Cardiac muscle cell (in vitro differentiated cells and primary cell): ENCODE measurements around the gene ERC2. TPM values are rescaled to one million over a fixed set of nuclear protein-coding genes. Genes with fewer than 3 reads are reported as not detected.
"Not testable (repeated sequence)": the region's sequence is repeated elsewhere in the genome, so short reads cannot be mapped to it uniquely, and the experiment has no call there.

Source experiments
- DNase-seq, 2 donors: peaks; one replicate each; pipeline versions ENCODE4 v3.0.0 to v3.0.0-alpha.2; 2010 to 2017; ENCODE audit warnings: low read depth in 1 of 2, low spot score in 1 of 2
- H3K27ac ChIP-seq: fragments of 200-600 bp; sonication (generic); 2 replicates; pipeline ENCODE4 v1.5.1; 2016
- H3K27me3 ChIP-seq: fragments of 200-600 bp; sonication (generic); 2 replicates; pipeline ENCODE4 v1.6.0; 2016; ENCODE audit warnings: control low read depth
- H3K36me3 ChIP-seq: fragments of 200-600 bp; sonication (generic); 2 replicates; pipeline ENCODE4 v1.5.1; 2016; ENCODE audit warnings: control low read depth
- H3K4me1 ChIP-seq: fragments of 200-600 bp; sonication (generic); 2 replicates; pipeline ENCODE4 v1.8.1; 2017; ENCODE audit warnings: low read depth, mild to moderate bottlenecking, mixed run types
- H3K4me3 ChIP-seq: fragments of 200-600 bp; sonication (generic); 2 replicates; pipeline ENCODE4 v1.5.1; 2016; ENCODE audit warnings: mild to moderate bottlenecking
- H3K9me3 ChIP-seq: fragments of 200-600 bp; sonication (generic); 2 replicates; pipeline ENCODE4 v1.5.1; 2017; ENCODE audit warnings: low read depth, mild to moderate bottlenecking, control low read depth
- CTCF ChIP-seq: IDR thresholded peaks from 2 replicates; pipeline ENCODE4 v1.5.1; 2012; ENCODE audit warnings: low read depth, mild to moderate bottlenecking, low read length
- polyA plus RNA-seq: library from polyadenylated mRNA; unstranded; fragments of >200 nt; fragmentation: Nextera tagmentation; extraction: Ambion mirVana; gene quantifications from 2 replicates; pipeline ENCODE4 v1.2.1, GENCODE V29; 2016
- total RNA-seq: library from RNA; depleted of rRNA; stranded (reverse); fragments of >200 nt; gene quantifications from 2 replicates; pipeline ENCODE4 v1.2.3, GENCODE V29; 2016

Gene ERC2
- total RNA-seq, result 8.5 and 29.0 TPM in 2 replicates
- polyA plus RNA-seq, result 18.1 and 18.4 TPM in 2 replicates

- Histone ChIP-seq H3K27ac (peak within 1 kb of the TSS; percentile 59), H3K4me1 (no peaks in the 10 kb centered on the region), H3K9me3 (no peaks in the 10 kb centered on the region), H3K4me3 (peak within 1 kb of the TSS; percentile 75), H3K27me3 (no peaks in the 10 kb centered on the region), H3K36me3 (no peaks in the 10 kb centered on the region)
- DNase-seq, result peak; percentile 45 to 93
- TF ChIP-seq CTCF, result peak; percentile 9
Measured at GRCh38 chr3:56468184-56469106, at the start of gene ERC2. Gene ERC2, minus strand, starts transcription at chr3:56468467.

- Histone ChIP-seq H3K36me3 (no peaks in the 10 kb centered on the region), H3K27ac (no peak overlapping the region), H3K27me3 (no peaks in the 10 kb centered on the region), H3K4me3 (no peak overlapping the region), H3K4me1 (no peaks in the 10 kb centered on the region), H3K9me3 (no peaks in the 10 kb centered on the region)
- no peak for DNase-seq
- TF ChIP-seq CTCF, result no peak
Measured at GRCh38 chr3:56502738-56503137, 34.5 kb upstream of the ERC2 start.

- not testable (repeated sequence) for H3K9me3 ChIP-seq, H3K4me1 ChIP-seq, H3K4me3 ChIP-seq, DNase-seq, H3K27ac ChIP-seq, H3K36me3 ChIP-seq, H3K27me3 ChIP-seq
Measured at GRCh38 chr3:56496376-56496775, 28.1 kb upstream of the ERC2 start.

- DNase-seq, result peak; percentile 87 to 95
- H3K27me3 ChIP-seq, result peaks cover 8% of the 10 kb centered on the region
- no peaks in the 10 kb centered on the region for H3K36me3 ChIP-seq
- TF ChIP-seq CTCF, result peak; percentile 98
- H3K4me1 ChIP-seq, result no peaks in the 10 kb centered on the region
- H3K27ac ChIP-seq, result no peak overlapping the region
- H3K9me3 ChIP-seq, result no peaks in the 10 kb centered on the region
- no peak overlapping the region for H3K4me3 ChIP-seq
Measured at GRCh38 chr3:56494679-56495322, 26.5 kb upstream of the ERC2 start.

GRCh38 chr3:56491566-56491965 lies 23.3 kb upstream of the ERC2 start:
- TF ChIP-seq CTCF, result no peak
- no peak for DNase-seq
- no peak overlapping the region for H3K4me3 ChIP-seq
- no peaks in the 10 kb centered on the region for H3K4me1 ChIP-seq
- no peaks in the 10 kb centered on the region for H3K9me3 ChIP-seq
- H3K36me3 ChIP-seq, result no peaks in the 10 kb centered on the region
- no peak overlapping the region for H3K27ac ChIP-seq
- H3K27me3 ChIP-seq, result peaks cover 8% of the 10 kb centered on the region
